ENCODE results near the gene TMEM120A.
A peak's percentile ranks its signal among the peaks of the same experiment; 100 is the strongest.

The TMEM120A gene

GRCh38 chr7:75950111-75950681 is 44.2 kb downstream of the TMEM120A start:
- no peak overlapping the region for H3K4me3 ChIP-seq (ENCODE audit: low read depth, low read length)
- in situ Hi-C loops (cut with HindIII; ENCODE audit: low sequenced_read_pairs) = no loop called here
- no peak for TF ChIP-seq CTCF (IDR thresholded peaks at IDR 0.05; ENCODE audit: low read depth, low read length)
- no peak for DNase-seq (ENCODE audit: low read depth, low spot score)

- H3K4me3 ChIP-seq (ENCODE audit: low read depth, low read length) = no peak overlapping the region
- no peak for TF ChIP-seq CTCF (IDR thresholded peaks at IDR 0.05; ENCODE audit: low read depth, low read length)
- in situ Hi-C loops (cut with HindIII; ENCODE audit: low sequenced_read_pairs) = no loop called here
- no peak for DNase-seq (ENCODE audit: low read depth, low spot score)
Observed at GRCh38 chr7:75948179-75948578, 46.2 kb downstream of the TMEM120A start.

DNA sequence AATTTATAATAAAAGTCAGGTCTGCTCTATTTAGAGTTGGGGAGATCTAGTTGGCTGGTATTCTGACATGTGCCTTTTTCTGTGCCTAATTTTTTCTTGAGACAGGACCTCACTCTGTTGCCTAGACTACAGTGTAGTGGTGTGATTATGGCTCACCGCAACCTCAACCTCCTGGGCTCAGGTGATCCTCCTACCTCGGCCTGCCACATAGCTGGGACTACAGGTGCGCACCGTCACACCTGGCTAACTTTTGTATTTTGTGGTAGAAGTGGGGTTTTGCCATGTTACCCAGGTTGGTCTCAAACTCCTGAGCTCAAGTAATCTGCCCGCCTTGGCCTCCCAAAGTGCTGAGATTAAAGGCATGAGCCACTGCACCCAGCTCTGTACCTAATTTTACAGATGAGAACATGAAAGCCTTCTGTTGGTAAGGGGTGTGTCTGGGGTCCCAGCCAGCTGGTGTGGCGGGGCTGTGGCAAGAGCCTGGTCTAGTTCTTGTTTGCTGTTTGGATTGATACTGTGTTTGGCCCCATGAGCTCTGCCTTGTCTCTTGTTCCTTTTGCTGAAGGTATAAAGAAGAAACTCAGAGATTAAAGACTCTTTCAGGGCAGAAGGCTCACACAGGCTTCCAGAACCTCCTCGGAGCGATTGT is 48.1 kb downstream of the TMEM120A start:
- no peak for TF ChIP-seq CTCF (IDR thresholded peaks at IDR 0.05; ENCODE audit: low read depth, low read length)
- DNase-seq (ENCODE audit: low read depth, low spot score) = no peak
- in situ Hi-C loops (cut with HindIII; ENCODE audit: low sequenced_read_pairs) = no loop called here
- no peak overlapping the region for H3K4me3 ChIP-seq (ENCODE audit: low read depth, low read length)

GRCh38 chr7:75945297-75946168 is 48.9 kb downstream of the TMEM120A start:
- no peak for TF ChIP-seq CTCF (IDR thresholded peaks at IDR 0.05; ENCODE audit: low read depth, low read length)
- DNase-seq (ENCODE audit: low read depth, low spot score) = no peak
- in situ Hi-C loops (cut with HindIII; ENCODE audit: low sequenced_read_pairs) = no loop called here
- H3K4me3 ChIP-seq (ENCODE audit: low read depth, low read length) = no peak overlapping the region

- in situ Hi-C loops (cut with HindIII; ENCODE audit: low sequenced_read_pairs) = no loop called here
- TF ChIP-seq CTCF (IDR thresholded peaks at IDR 0.05; ENCODE audit: low read depth, low read length) = no peak
Observed at GRCh38 chr7:75944507-75944906, 49.9 kb downstream of the TMEM120A start.

DNA sequence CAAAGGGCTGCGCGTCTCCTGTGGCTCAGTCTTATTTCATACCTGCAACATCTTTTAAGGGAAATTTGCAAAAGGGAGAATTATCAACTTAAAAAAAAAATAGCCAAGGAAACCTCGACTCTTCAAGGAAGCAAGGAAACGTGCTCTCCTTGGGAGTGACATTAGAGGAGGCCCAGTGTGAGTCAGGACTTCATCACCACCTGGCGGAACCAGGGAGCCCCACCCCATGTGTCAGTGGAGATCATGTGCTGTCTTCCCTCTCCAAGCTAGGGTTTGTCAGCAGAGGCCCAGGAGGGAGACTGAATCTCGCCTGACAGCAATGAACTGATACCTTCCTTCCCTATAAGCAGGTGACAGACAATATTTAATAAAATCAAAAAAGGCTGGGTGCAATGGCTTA is 50.5 kb downstream of the TMEM120A start:
- H3K4me3 ChIP-seq (ENCODE audit: low read depth, low read length) = no peak overlapping the region
- TF ChIP-seq CTCF (IDR thresholded peaks at IDR 0.05; ENCODE audit: low read depth, low read length) = no peak
- in situ Hi-C loops (cut with HindIII; ENCODE audit: low sequenced_read_pairs) = no loop called here
- peak; percentile 51 for DNase-seq (ENCODE audit: low read depth, low spot score)

More at GRCh38 chr7:75944507-75944906, 49.9 kb downstream of the TMEM120A start:
- DNase-seq (ENCODE audit: low read depth, low spot score) = no peak
- no peak overlapping the region for H3K4me3 ChIP-seq (ENCODE audit: low read depth, low read length)

All from astrocyte of the spinal cord (primary cell).